Mononuclear cell (primary cell): ENCODE data around the gene ZNF432. TPM values are rescaled to one million over a fixed set of nuclear protein-coding genes. Genes with fewer than 3 reads are reported as not detected.
"Not testable (repeated sequence)": the region's sequence is repeated elsewhere in the genome, so short reads cannot be mapped to it uniquely, and the experiment has no call there.

Experiments
- H3K27me3 ChIP-seq: 2 replicates; pipeline ENCODE4 v1.6.0; 2011; ENCODE audit warnings: low read length, control low read depth; ENCODE audit not compliant: insufficient read depth
- H3K4me1 ChIP-seq: 2 replicates; pipeline ENCODE4 v1.5.1; 2011; ENCODE audit warnings: mild to moderate bottlenecking, low read length, control low read depth; ENCODE audit not compliant: insufficient read depth
- H3K4me3 ChIP-seq: 2 replicates; pipeline ENCODE4 v1.5.1; 2011; ENCODE audit warnings: mild to moderate bottlenecking, low read length, moderate library complexity
- H3K9me3 ChIP-seq: 2 replicates; pipeline ENCODE4 v1.5.1; 2011; ENCODE audit warnings: low read depth, mild to moderate bottlenecking, control low read depth, low read length
- total RNA-seq: library from RNA; depleted of rRNA; stranded (reverse); fragments of >200 nt; gene quantifications from one replicate; pipeline ENCODE4 v1.2.3, GENCODE V29; 2012

Gene ZNF432
- total RNA-seq = 15.7 TPM

- peak within 1 kb of the TSS; percentile 59 for H3K4me3 ChIP-seq
Observed at GRCh38 chr19:52048555-52049501, at the start of gene ZNF432. ZNF432 (minus strand) TSS chr19:52048838; CDS start chr19:52046868, 1,970 bp downstream.

GRCh38 chr19:52096416-52096815 lies 47.8 kb upstream of the ZNF432 start:
- H3K9me3 ChIP-seq = peaks cover 12% of the 10 kb centered on the region
- H3K4me1 ChIP-seq = peaks cover 18% of the 10 kb centered on the region
- H3K4me3 ChIP-seq, H3K27me3 ChIP-seq: not testable (repeated sequence)

More at GRCh38 chr19:52048555-52049501, at the start of gene ZNF432:
- Histone ChIP-seq H3K4me1 (peaks cover 10% of the 10 kb centered on the region), H3K27me3 (no peaks in the 10 kb centered on the region), H3K9me3 (peaks cover 24% of the 10 kb centered on the region)

DNA sequence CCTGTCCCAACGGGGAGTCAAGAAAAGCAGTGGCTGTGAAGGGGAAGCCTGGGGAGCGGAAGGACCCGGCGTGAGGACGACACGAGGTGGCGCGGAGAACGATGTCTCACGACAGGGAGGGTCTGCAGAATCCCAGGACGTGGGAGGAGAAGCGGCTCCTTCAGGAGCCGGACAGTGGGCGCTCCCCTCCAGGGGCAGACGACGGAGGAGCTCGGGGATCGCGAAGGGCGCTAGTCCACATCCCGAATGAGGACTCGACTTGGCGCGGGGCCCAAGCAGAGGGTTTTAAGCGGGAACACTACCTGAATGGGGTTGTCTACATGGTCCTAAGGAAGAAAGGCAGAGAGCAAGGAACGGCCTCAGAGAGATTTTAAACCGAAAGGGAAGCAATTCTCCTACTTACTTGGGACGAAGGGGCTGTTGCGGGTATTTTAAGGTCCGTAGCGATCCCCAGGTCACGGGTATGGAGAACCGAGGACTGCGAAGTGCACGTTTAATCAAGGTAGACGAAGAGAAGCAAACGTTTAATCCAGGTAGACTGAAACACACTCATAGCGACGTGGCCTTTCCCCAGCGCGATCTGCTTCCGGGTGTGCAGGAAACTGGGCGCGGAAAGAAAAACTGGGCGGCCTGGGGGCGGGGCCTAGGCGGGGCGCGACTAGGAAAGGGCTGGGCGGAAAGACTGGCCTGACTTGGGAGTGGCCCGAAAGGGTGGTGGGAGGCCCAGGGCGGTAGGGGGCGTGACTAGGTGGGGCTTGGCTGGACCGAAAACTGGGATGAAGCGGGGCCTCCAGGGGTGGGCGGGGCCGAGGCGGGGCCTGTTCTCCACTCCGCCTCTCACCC lies 46.8 kb upstream of the ZNF432 start, which contains the start of gene ZNF841:
Gene ZNF841 (minus strand): TSS at position 594 of the 843 bp plus-strand sequence. CDS start 10,964 bp downstream, outside the sequence.
- H3K27me3 ChIP-seq = no peaks in the 10 kb centered on the region
- peaks cover 18% of the 10 kb centered on the region for H3K4me1 ChIP-seq
- H3K4me3 ChIP-seq = peak within 1 kb of the TSS; percentile 98
- H3K9me3 ChIP-seq = peaks cover 20% of the 10 kb centered on the region

- Histone ChIP-seq H3K4me3 (peak overlapping the region; percentile 98), H3K9me3 (peaks cover 27% of the 10 kb centered on the region), H3K27me3 (no peaks in the 10 kb centered on the region), H3K4me1 (peaks cover 18% of the 10 kb centered on the region)
Observed at GRCh38 chr19:52094526-52095130, 46.0 kb upstream of the ZNF432 start.

GRCh38 chr19:52086481-52086880 lies 37.8 kb upstream of the ZNF432 start:
- Histone ChIP-seq H3K27me3 (no peaks in the 10 kb centered on the region), H3K4me1 (no peaks in the 10 kb centered on the region), H3K4me3 (no peak overlapping the region), H3K9me3 (peaks cover 41% of the 10 kb centered on the region)

DNA sequence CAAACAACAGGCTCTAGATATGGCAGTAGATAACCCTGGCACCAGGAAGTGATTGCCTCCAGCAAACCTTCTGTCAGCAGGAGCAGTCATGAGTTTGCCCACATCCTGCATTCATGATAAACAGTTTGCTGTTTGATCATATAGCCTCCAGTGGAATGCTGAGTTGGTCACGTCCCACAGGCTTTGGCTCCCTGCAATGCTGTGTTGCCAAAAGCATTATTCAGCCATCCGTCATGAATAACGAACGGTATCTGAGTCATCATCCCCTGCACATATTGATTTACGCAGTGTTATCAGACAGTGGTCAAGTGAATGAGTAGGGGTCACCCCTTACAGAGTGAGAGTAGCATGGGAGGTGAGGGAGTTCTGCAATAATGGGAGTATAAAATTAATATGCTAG lies 21.9 kb upstream of the ZNF432 start:
- peaks cover 96% of the 10 kb centered on the region for H3K9me3 ChIP-seq
- no peaks in the 10 kb centered on the region for H3K27me3 ChIP-seq
- H3K4me1 ChIP-seq = no peaks in the 10 kb centered on the region
- no peak overlapping the region for H3K4me3 ChIP-seq

DNA sequence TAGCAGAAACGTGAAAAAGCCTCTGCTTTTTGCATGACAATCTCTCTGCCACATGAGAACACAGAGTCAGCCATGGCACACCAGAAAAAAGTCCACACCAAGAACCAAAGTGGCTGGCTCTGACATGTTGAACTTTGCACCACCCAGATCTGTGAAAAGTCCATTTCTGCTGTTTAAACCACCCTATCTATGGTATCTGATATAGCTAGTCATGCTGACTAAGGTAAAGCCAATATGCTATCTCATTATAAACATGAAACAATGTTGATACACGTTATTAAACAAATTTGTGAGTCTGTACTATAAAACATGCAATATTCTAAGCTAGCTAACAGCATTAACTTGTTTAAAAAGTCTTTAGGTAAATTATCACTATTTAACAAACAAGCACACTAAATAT lies 21.0 kb upstream of the ZNF432 start:
- Histone ChIP-seq H3K4me1 (no peaks in the 10 kb centered on the region), H3K9me3 (peaks cover 96% of the 10 kb centered on the region), H3K27me3 (no peaks in the 10 kb centered on the region), H3K4me3 (no peak overlapping the region)

GRCh38 chr19:52066258-52066863 lies 17.7 kb upstream of the ZNF432 start:
- H3K4me3 ChIP-seq = no peak overlapping the region
- no peaks in the 10 kb centered on the region for H3K27me3 ChIP-seq
- peaks cover 95% of the 10 kb centered on the region for H3K9me3 ChIP-seq

GRCh38 chr19:52065399-52065798 lies 16.8 kb upstream of the ZNF432 start:
- Histone ChIP-seq H3K27me3 (no peaks in the 10 kb centered on the region), H3K4me1 (no peaks in the 10 kb centered on the region), H3K9me3 (peaks cover 90% of the 10 kb centered on the region), H3K4me3 (no peak overlapping the region)

More at GRCh38 chr19:52066258-52066863, 17.7 kb upstream of the ZNF432 start:
- no peaks in the 10 kb centered on the region for H3K4me1 ChIP-seq

GRCh38 chr19:52056480-52056879 lies 7.8 kb upstream of the ZNF432 start:
- not testable (repeated sequence) for H3K27me3 ChIP-seq, H3K4me3 ChIP-seq, H3K4me1 ChIP-seq
- peaks cover 29% of the 10 kb centered on the region for H3K9me3 ChIP-seq

DNA sequence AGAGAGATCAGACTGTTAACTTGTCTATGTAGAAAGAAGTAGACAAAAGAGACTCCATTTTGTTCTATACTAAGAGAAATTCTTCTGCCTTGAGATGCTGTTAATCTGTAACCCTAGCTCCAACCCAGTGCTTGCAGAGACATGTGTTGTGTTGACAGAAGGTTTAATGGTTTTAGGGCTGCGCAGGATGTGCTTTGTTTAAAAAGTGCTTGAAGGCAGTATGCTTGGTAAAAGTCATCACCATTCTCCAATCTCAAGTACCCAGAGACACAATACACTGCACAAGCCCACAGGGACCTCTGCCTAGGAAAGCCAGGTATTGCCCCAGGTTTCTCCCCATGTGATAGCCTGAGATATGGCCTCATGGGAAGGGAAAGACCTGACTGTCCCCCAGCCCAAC lies 3.1 kb upstream of the ZNF432 start:
- not testable (repeated sequence) for H3K4me3 ChIP-seq, H3K27me3 ChIP-seq, H3K9me3 ChIP-seq
- H3K4me1 ChIP-seq = peaks cover 10% of the 10 kb centered on the region

GRCh38 chr19:52039169-52039568 lies 9.5 kb downstream of the ZNF432 start:
- Histone ChIP-seq H3K4me1 (no peaks in the 10 kb centered on the region), H3K9me3 (peaks cover 77% of the 10 kb centered on the region), H3K4me3 (no peak overlapping the region), H3K27me3 (no peaks in the 10 kb centered on the region)

DNA sequence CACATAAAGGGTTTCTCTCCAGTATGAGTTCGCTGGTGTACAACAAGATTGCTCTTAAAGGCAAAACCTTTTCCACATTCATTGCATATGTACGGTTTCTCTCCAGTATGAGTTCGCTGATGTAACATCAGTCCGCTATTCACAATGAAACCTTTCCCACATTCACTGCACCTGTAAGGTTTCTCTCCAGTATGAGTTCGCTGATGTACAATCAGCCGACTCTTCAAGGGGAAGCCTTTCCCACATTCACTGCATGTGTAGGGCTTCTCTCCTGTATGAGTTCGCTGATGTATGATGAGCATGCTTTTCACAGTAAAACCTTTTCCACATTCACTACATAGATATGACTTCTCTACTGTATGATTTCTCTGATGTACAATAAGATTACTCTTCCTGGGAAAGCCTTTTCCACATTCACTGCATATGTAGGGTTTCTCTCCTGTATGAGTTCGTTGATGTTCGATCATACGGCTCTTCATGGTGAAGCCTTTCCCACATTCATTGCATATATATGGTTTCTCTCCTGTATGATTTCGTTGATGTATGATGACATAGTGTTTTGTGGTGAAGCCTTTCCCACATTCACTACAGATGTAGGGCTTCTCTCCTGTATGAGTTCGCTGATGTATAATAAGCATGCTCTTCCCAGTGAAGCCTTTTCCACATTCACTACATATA lies 14.4 kb downstream of the ZNF432 start:
- Histone ChIP-seq H3K4me3 (no peak overlapping the region), H3K27me3 (no peaks in the 10 kb centered on the region), H3K9me3 (peaks cover 80% of the 10 kb centered on the region), H3K4me1 (no peaks in the 10 kb centered on the region)

DNA sequence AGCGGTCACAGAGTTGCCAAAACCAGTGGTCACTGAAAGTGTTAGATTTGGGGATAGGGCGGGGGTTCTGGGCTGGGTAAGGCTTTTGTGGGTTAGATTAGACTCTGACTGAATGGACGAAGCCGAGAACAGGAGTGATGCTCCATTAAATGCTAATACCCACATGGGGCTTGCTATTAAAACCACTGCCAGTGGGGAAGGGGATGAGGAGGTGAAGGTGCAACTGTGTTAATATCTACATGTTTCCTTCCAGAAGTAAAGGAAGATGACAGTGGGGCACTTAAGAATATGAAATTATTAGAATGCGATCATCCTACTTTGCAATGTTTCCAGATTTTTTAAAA lies 19.9 kb downstream of the ZNF432 start:
- H3K9me3 ChIP-seq = peaks cover 36% of the 10 kb centered on the region
- no peaks in the 10 kb centered on the region for H3K27me3 ChIP-seq
- peaks cover 7% of the 10 kb centered on the region for H3K4me1 ChIP-seq
- H3K4me3 ChIP-seq = peak overlapping the region; percentile 67
